Pons (tissue), 1 donor: ENCODE results near the gene DYNLT2.
A peak's percentile ranks its signal among the peaks of the same experiment; 100 is the strongest.

Source experiments
- DNase-seq: peaks from one replicate; pipeline ENCODE4 v3.0.0-alpha.2; 2016; ENCODE audit warnings: low spot score

The DYNLT2 gene

GRCh38 chr6:169751242-169752073, at the start of gene DYNLT2, which contains the start of gene ERMARD:
Gene DYNLT2, minus strand, starts transcription at chr6:169751572. Its CDS starts 114 bp downstream, at chr6:169751458.
Gene ERMARD, plus strand, starts transcription at chr6:169751622. Its CDS starts 36 bp downstream, at chr6:169751658.
- DNase-seq = peak; percentile 91

GRCh38 chr6:169800668-169801395, 49.5 kb upstream of the DYNLT2 start:
- DNase-seq = peak; percentile 70

- DNase-seq = no peak
Observed at GRCh38 chr6:169800116-169800667, 48.8 kb upstream of the DYNLT2 start.

- DNase-seq = peak; percentile 86
Observed at GRCh38 chr6:169799474-169799926, 48.1 kb upstream of the DYNLT2 start.

GRCh38 chr6:169798764-169799473, 47.5 kb upstream of the DYNLT2 start:
- no peak for DNase-seq

GRCh38 chr6:169795196-169795595, 43.8 kb upstream of the DYNLT2 start:
- no peak for DNase-seq

- DNase-seq = no peak
Observed at GRCh38 chr6:169794317-169795055, 43.1 kb upstream of the DYNLT2 start.

- no peak for DNase-seq
Observed at GRCh38 chr6:169793408-169793807, 42.0 kb upstream of the DYNLT2 start.

GRCh38 chr6:169792306-169793015, 41.1 kb upstream of the DYNLT2 start:
- DNase-seq = no peak

GRCh38 chr6:169791721-169792131, 40.4 kb upstream of the DYNLT2 start:
- no peak for DNase-seq

- peak; percentile 61 for DNase-seq
Observed at GRCh38 chr6:169789944-169790927, 38.9 kb upstream of the DYNLT2 start.

GRCh38 chr6:169789146-169789943, 38.0 kb upstream of the DYNLT2 start:
- no peak for DNase-seq

- no peak for DNase-seq
Observed at GRCh38 chr6:169788809-169789145, 37.4 kb upstream of the DYNLT2 start.

- no peak for DNase-seq
Observed at GRCh38 chr6:169787797-169788196, 36.4 kb upstream of the DYNLT2 start.

GRCh38 chr6:169786349-169786748, 35.0 kb upstream of the DYNLT2 start:
- DNase-seq = no peak

- DNase-seq = no peak
Observed at GRCh38 chr6:169785566-169785965, 34.2 kb upstream of the DYNLT2 start.

GRCh38 chr6:169784821-169785340, 33.5 kb upstream of the DYNLT2 start:
- no peak for DNase-seq
